HEK293 (cell line): ENCODE measurements around the gene HLX.

ENCODE experiments used
- CTCF ChIA-PET: fragments of 350-600 bp; formaldehyde crosslinking; extraction: SDS; loops from one replicate; lab custom pipeline; 2021; ENCODE audit warnings: antibody characterized with exemption; lab: Yijun Ruan, JAX
- POLR2A ChIA-PET: fragments of 300-600 bp; formaldehyde crosslinking; extraction: SDS; loops from one replicate; lab custom pipeline; 2020; ENCODE audit warnings: antibody characterized with exemption, inconsistent platforms; lab: Yijun Ruan, JAX
- H3K27ac ChIP-seq: fragments of 200-500 bp; sonication (Bioruptor generic); 2 replicates; pipeline ENCODE4 v1.5.1; 2014; ENCODE audit warnings: low read depth, low read length, control low read depth, inconsistent platforms; ENCODE audit errors: extremely low read depth
- H3K36me3 ChIP-seq, 2 experiments: fragments of 200-500 bp in 1 of 2; sonication (Bioruptor generic) in 1 of 2; 1 replicate in 1 of 2; 2 replicates in 1 of 2; pipeline ENCODE4 v1.5.1; 2014 to 2017; ENCODE audit warnings: inconsistent platforms in 2 of 2, low read length in 2 of 2; ENCODE audit not compliant: control insufficient read depth in 2 of 2, insufficient read depth in 1 of 2
- H3K4me1 ChIP-seq: fragments of 200-500 bp; sonication (Bioruptor generic); 2 replicates; pipeline ENCODE4 v1.5.1; 2014; ENCODE audit warnings: mild to moderate bottlenecking, low read length, inconsistent platforms; ENCODE audit not compliant: control insufficient read depth, insufficient read depth
- H3K4me3 ChIP-seq: 2 replicates; pipeline ENCODE4 v1.5.1; 2011; ENCODE audit warnings: low read depth, mild to moderate bottlenecking, control low read depth, low read length, moderate library complexity
- H3K9me3 ChIP-seq: fragments of 200-500 bp; sonication (Bioruptor generic); 2 replicates; pipeline ENCODE4 v1.5.1; 2014; ENCODE audit warnings: low read depth, low read length, inconsistent platforms; ENCODE audit not compliant: control insufficient read depth, insufficient read depth
- GLI2 ChIP-seq: fragments of 450-650 bp; formaldehyde crosslinking; IDR thresholded peaks from 2 replicates; pipeline ENCODE4; 2017; ENCODE audit warnings: missing biosample characterization, missing genetic modification characterization, low read depth, borderline replicate concordance
- KLF1 ChIP-seq: fragments of 450-650 bp; formaldehyde crosslinking; IDR thresholded peaks from 2 replicates; pipeline ENCODE4 v1.5.1; 2016; ENCODE audit warnings: missing biosample characterization, missing genetic modification characterization
- KLF10 ChIP-seq: fragments of 450-650 bp; IDR thresholded peaks from 2 replicates; pipeline ENCODE4 v1.5.1; 2018; ENCODE audit warnings: missing biosample characterization, mild to moderate bottlenecking, missing genetic modification characterization
- KLF16 ChIP-seq: fragments of 450-650 bp; formaldehyde crosslinking; IDR thresholded peaks from 2 replicates; pipeline ENCODE4 v1.5.1; 2017; ENCODE audit warnings: missing biosample characterization, missing genetic modification characterization
- MYNN ChIP-seq: fragments of 450-650 bp; formaldehyde crosslinking; IDR thresholded peaks from 2 replicates; pipeline ENCODE4 v1.5.1; 2016; ENCODE audit warnings: missing biosample characterization, missing genetic modification characterization, borderline replicate concordance
- MZF1 ChIP-seq: fragments of 450-650 bp; formaldehyde crosslinking; IDR thresholded peaks from 2 replicates; pipeline ENCODE4 v1.5.1; 2017; ENCODE audit warnings: missing biosample characterization, missing genetic modification characterization, borderline replicate concordance
- OVOL3 ChIP-seq: fragments of 450-650 bp; formaldehyde crosslinking; IDR thresholded peaks from 2 replicates; pipeline ENCODE4 v1.5.1; 2016; ENCODE audit warnings: missing biosample characterization, missing genetic modification characterization
- SCRT2 ChIP-seq: fragments of 450-650 bp; formaldehyde crosslinking; IDR thresholded peaks from 2 replicates; pipeline ENCODE4 v1.5.1; 2016; ENCODE audit warnings: missing biosample characterization, missing genetic modification characterization
- SP3 ChIP-seq: fragments of 450-650 bp; formaldehyde crosslinking; IDR thresholded peaks from 2 replicates; pipeline ENCODE4 v1.5.1; 2016; ENCODE audit warnings: missing biosample characterization, missing genetic modification characterization
- ZNF157 ChIP-seq: fragments of 450-650 bp; formaldehyde crosslinking; IDR thresholded peaks from 2 replicates; pipeline ENCODE4 v1.5.1; 2016; ENCODE audit warnings: missing biosample characterization, missing genetic modification characterization
- ZNF19 ChIP-seq: fragments of 450-650 bp; formaldehyde crosslinking; IDR thresholded peaks from 2 replicates; pipeline ENCODE4; 2016; ENCODE audit warnings: missing biosample characterization, missing genetic modification characterization, low read depth
- ZNF391 ChIP-seq: fragments of 450-650 bp; formaldehyde crosslinking; IDR thresholded peaks from 2 replicates; pipeline ENCODE4 v1.5.1; 2016; ENCODE audit warnings: low read depth, missing biosample characterization, missing genetic modification characterization, borderline replicate concordance
- ZNF514 ChIP-seq: fragments of 450-650 bp; formaldehyde crosslinking; IDR thresholded peaks from 2 replicates; pipeline ENCODE4 v1.5.1; 2016; ENCODE audit warnings: missing biosample characterization, missing genetic modification characterization
- ZNF561 ChIP-seq: fragments of 450-650 bp; IDR thresholded peaks from 2 replicates; pipeline ENCODE4 v1.5.1; 2018; ENCODE audit warnings: missing biosample characterization, missing genetic modification characterization, borderline replicate concordance
- ZNF768 ChIP-seq: fragments of 450-650 bp; formaldehyde crosslinking; IDR thresholded peaks from 2 replicates; pipeline ENCODE4 v1.5.1; 2018; ENCODE audit warnings: missing biosample characterization, mild to moderate bottlenecking, missing genetic modification characterization
- ZNF777 ChIP-seq: fragments of 450-650 bp; formaldehyde crosslinking; IDR thresholded peaks from 2 replicates; pipeline ENCODE4 v1.5.1; 2017; ENCODE audit warnings: missing biosample characterization, missing genetic modification characterization, borderline replicate concordance
- TF ChIP-seq, protein P1 (sequence below): fragments of 450-650 bp; formaldehyde crosslinking; conservative IDR thresholded peaks from 2 replicates; pipeline ENCODE4 v1.5.1; 2016; ENCODE audit warnings: low read depth, missing biosample characterization, missing genetic modification characterization
- TF ChIP-seq, protein P2 (sequence below): fragments of 450-650 bp; formaldehyde crosslinking; IDR thresholded peaks from 2 replicates; pipeline ENCODE4 v1.5.1; 2016; ENCODE audit warnings: missing biosample characterization, missing genetic modification characterization
- TF ChIP-seq, protein P3 (sequence below): fragments of 450-650 bp; formaldehyde crosslinking; IDR thresholded peaks from 2 replicates; pipeline ENCODE4 v1.5.1; 2016; ENCODE audit warnings: missing biosample characterization, missing genetic modification characterization
- TF ChIP-seq, protein P4 (sequence below): fragments of 450-650 bp; formaldehyde crosslinking; IDR thresholded peaks from 2 replicates; pipeline ENCODE4 v1.5.1; 2016; ENCODE audit warnings: missing biosample characterization, missing genetic modification characterization

Gene HLX

DNA sequence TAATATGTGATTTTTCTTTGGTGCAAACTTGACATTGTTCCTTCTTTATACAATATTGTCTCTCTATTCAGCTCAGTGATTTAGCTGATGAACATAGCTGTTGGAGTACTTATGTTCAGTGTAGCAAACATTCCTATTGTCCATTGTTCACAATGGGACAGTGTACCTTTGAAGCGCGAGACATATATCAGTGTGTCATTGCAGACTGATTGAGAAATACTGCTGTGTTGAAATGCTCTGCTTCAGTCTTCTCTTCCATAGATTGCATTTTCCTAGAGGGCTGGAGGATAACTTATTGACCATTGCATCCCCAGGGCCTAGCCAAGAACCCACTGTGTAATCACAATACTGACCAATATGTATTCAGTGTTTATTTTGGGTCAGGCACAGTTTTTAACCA lies 46.5 kb downstream of the HLX start:
- Histone ChIP-seq H3K9me3 (no peaks in the 10 kb centered on the region), H3K27ac (no peak overlapping the region), H3K4me1 (peaks cover 13% of the 10 kb centered on the region), H3K36me3 (no peaks in the 10 kb centered on the region), H3K4me3 (no peak overlapping the region)
- ChIA-PET POLR2A (no interaction called here), CTCF (no interaction called here)
- TF ChIP-seq, protein P1, sequence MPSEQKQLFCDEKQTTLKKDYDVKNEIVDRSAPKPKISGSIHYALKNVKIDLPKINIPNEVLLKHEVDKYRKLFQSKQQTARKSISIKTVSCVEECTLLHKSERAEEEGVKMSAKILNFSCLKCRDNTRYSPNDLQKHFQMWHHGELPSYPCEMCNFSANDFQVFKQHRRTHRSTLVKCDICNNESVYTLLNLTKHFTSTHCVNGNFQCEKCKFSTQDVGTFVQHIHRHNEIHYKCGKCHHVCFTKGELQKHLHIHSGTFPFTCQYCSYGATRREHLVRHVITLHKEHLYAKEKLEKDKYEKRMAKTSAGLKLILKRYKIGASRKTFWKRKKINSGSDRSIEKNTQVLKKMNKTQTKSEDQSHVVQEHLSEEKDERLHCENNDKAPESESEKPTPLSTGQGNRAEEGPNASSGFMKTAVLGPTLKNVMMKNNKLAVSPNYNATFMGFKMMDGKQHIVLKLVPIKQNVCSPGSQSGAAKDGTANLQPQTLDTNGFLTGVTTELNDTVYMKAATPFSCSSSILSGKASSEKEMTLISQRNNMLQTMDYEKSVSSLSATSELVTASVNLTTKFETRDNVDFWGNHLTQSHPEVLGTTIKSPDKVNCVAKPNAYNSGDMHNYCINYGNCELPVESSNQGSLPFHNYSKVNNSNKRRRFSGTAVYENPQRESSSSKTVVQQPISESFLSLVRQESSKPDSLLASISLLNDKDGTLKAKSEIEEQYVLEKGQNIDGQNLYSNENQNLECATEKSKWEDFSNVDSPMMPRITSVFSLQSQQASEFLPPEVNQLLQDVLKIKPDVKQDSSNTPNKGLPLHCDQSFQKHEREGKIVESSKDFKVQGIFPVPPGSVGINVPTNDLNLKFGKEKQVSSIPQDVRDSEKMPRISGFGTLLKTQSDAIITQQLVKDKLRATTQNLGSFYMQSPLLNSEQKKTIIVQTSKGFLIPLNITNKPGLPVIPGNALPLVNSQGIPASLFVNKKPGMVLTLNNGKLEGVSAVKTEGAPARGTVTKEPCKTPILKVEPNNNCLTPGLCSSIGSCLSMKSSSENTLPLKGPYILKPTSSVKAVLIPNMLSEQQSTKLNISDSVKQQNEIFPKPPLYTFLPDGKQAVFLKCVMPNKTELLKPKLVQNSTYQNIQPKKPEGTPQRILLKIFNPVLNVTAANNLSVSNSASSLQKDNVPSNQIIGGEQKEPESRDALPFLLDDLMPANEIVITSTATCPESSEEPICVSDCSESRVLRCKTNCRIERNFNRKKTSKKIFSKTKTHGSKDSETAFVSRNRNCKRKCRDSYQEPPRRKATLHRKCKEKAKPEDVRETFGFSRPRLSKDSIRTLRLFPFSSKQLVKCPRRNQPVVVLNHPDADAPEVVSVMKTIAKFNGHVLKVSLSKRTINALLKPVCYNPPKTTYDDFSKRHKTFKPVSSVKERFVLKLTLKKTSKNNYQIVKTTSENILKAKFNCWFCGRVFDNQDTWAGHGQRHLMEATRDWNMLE (tag by site-specific recombination) = no peak
- TF ChIP-seq MYNN (tag by site-specific recombination) = no peak
- TF ChIP-seq KLF1 (tag by site-specific recombination) = no peak
- TF ChIP-seq ZNF768 (tag by site-specific recombination) = no peak
- no peak for TF ChIP-seq ZNF391 (tag by site-specific recombination)
- no peak for TF ChIP-seq KLF10
- no peak for TF ChIP-seq OVOL3 (tag by site-specific recombination)
- no peak for TF ChIP-seq SP3 (tag by site-specific recombination)
- TF ChIP-seq MZF1 = no peak
- TF ChIP-seq ZNF157 (tag by site-specific recombination) = no peak
- TF ChIP-seq KLF16 = no peak
- TF ChIP-seq, protein P2, sequence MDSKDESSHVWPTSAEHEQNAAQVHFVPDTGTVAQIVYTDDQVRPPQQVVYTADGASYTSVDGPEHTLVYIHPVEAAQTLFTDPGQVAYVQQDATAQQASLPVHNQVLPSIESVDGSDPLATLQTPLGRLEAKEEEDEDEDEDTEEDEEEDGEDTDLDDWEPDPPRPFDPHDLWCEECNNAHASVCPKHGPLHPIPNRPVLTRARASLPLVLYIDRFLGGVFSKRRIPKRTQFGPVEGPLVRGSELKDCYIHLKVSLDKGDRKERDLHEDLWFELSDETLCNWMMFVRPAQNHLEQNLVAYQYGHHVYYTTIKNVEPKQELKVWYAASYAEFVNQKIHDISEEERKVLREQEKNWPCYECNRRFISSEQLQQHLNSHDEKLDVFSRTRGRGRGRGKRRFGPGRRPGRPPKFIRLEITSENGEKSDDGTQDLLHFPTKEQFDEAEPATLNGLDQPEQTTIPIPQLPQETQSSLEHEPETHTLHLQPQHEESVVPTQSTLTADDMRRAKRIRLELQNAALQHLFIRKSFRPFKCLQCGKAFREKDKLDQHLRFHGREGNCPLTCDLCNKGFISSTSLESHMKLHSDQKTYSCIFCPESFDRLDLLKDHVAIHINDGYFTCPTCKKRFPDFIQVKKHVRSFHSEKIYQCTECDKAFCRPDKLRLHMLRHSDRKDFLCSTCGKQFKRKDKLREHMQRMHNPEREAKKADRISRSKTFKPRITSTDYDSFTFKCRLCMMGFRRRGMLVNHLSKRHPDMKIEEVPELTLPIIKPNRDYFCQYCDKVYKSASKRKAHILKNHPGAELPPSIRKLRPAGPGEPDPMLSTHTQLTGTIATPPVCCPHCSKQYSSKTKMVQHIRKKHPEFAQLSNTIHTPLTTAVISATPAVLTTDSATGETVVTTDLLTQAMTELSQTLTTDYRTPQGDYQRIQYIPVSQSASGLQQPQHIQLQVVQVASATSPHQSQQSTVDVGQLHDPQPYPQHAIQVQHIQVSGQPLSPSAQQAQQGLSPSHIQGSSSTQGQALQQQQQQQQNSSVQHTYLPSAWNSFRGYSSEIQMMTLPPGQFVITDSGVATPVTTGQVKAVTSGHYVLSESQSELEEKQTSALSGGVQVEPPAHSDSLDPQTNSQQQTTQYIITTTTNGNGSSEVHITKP (tag by site-specific recombination) = no peak
- TF ChIP-seq, protein P3, sequence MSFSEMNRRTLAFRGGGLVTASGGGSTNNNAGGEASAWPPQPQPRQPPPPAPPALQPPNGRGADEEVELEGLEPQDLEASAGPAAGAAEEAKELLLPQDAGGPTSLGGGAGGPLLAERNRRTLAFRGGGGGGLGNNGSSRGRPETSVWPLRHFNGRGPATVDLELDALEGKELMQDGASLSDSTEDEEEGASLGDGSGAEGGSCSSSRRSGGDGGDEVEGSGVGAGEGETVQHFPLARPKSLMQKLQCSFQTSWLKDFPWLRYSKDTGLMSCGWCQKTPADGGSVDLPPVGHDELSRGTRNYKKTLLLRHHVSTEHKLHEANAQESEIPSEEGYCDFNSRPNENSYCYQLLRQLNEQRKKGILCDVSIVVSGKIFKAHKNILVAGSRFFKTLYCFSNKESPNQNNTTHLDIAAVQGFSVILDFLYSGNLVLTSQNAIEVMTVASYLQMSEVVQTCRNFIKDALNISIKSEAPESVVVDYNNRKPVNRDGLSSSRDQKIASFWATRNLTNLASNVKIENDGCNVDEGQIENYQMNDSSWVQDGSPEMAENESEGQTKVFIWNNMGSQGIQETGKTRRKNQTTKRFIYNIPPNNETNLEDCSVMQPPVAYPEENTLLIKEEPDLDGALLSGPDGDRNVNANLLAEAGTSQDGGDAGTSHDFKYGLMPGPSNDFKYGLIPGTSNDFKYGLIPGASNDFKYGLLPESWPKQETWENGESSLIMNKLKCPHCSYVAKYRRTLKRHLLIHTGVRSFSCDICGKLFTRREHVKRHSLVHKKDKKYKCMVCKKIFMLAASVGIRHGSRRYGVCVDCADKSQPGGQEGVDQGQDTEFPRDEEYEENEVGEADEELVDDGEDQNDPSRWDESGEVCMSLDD (tag by site-specific recombination) = no peak
- no peak for TF ChIP-seq ZNF561 (tag by site-specific recombination)
- TF ChIP-seq ZNF777 (tag by site-specific recombination) = no peak
- TF ChIP-seq ZNF514 (tag by site-specific recombination) = no peak
- TF ChIP-seq GLI2 (tag by site-specific recombination) = no peak
- no peak for TF ChIP-seq SCRT2 (tag by site-specific recombination)
- TF ChIP-seq, protein P4, sequence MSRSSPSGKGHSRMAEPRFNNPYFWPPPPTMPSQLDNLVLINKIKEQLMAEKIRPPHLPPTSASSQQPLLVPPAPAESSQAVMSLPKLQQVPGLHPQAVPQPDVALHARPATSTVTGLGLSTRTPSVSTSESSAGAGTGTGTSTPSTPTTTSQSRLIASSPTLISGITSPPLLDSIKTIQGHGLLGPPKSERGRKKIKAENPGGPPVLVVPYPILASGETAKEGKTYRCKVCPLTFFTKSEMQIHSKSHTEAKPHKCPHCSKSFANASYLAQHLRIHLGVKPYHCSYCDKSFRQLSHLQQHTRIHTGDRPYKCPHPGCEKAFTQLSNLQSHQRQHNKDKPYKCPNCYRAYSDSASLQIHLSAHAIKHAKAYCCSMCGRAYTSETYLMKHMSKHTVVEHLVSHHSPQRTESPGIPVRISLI (tag by site-specific recombination) = no peak
- TF ChIP-seq ZNF19 (tag by site-specific recombination) = no peak
